GM21529 (cell line): ENCODE results near the gene S100B.

Experiments used
- ATAC-seq: cut with Tn5 transposase; IDR thresholded peaks from one replicate; pipeline ENCODE4 v1.9.1; 2021; ENCODE audit not compliant: unreplicated experiment

The S100B gene

GRCh38 chr21:46628868-46629267 is 24.0 kb upstream of the S100B start:
- no peak for ATAC-seq

GRCh38 chr21:46627726-46628125 is 22.8 kb upstream of the S100B start:
- no peak for ATAC-seq

GRCh38 chr21:46626975-46627501 is 22.2 kb upstream of the S100B start:
- no peak for ATAC-seq

GRCh38 chr21:46626536-46626935 is 21.7 kb upstream of the S100B start:
- no peak for ATAC-seq

- ATAC-seq, result no peak
Measured at GRCh38 chr21:46625759-46626158, 20.9 kb upstream of the S100B start.

- ATAC-seq, result no peak
Measured at GRCh38 chr21:46624050-46624449, 19.2 kb upstream of the S100B start.

GRCh38 chr21:46622226-46622625 is 17.3 kb upstream of the S100B start:
- ATAC-seq, result no peak

- ATAC-seq, result no peak
Measured at GRCh38 chr21:46621457-46622182, 16.7 kb upstream of the S100B start.

GRCh38 chr21:46620846-46621245 is 16.0 kb upstream of the S100B start:
- ATAC-seq, result no peak

GRCh38 chr21:46619846-46620245 is 15.0 kb upstream of the S100B start:
- ATAC-seq, result no peak

- ATAC-seq, result no peak
Measured at GRCh38 chr21:46618738-46619379, 14.0 kb upstream of the S100B start.

GRCh38 chr21:46617267-46618051 is 12.6 kb upstream of the S100B start:
- no peak for ATAC-seq

GRCh38 chr21:46616656-46617055 is 11.8 kb upstream of the S100B start:
- no peak for ATAC-seq

GRCh38 chr21:46616050-46616449 is 11.2 kb upstream of the S100B start:
- ATAC-seq, result no peak

- no peak for ATAC-seq
Measured at GRCh38 chr21:46613391-46613790, 8.5 kb upstream of the S100B start.

GRCh38 chr21:46610018-46610701 is 5.3 kb upstream of the S100B start:
- no peak for ATAC-seq

- peak; percentile 34 for ATAC-seq
Measured at GRCh38 chr21:46608672-46609111, 3.8 kb upstream of the S100B start.

- no peak for ATAC-seq
Measured at GRCh38 chr21:46607636-46608035, 2.8 kb upstream of the S100B start.

GRCh38 chr21:46606427-46606813 is 1.5 kb upstream of the S100B start:
- no peak for ATAC-seq

GRCh38 chr21:46605767-46606426 is 1.0 kb upstream of the S100B start:
- peak; percentile 57 for ATAC-seq
